Endothelial cell (in vitro differentiated cells): ENCODE measurements around the gene SFSWAP. TPM values are rescaled to one million over a fixed set of nuclear protein-coding genes. Genes with fewer than 3 reads are reported as not detected.

Experiments used
- DNase-seq: peaks from one replicate; pipeline ENCODE4 v3.0.0; 2021; ENCODE audit warnings: low spot score
- H3K27ac Mint-ChIP-seq: one replicate; pipeline ENCODE4 v1.8.0; 2021; ENCODE audit warnings: mixed read lengths, inconsistent platforms; ENCODE audit not compliant: unreplicated experiment
- H3K27me3 Mint-ChIP-seq: one replicate; pipeline ENCODE4 v1.8.0; 2021; ENCODE audit warnings: mild to moderate bottlenecking, moderate library complexity, mixed read lengths, inconsistent platforms; ENCODE audit not compliant: unreplicated experiment
- H3K36me3 Mint-ChIP-seq: one replicate; pipeline ENCODE4 v1.8.0; 2021; ENCODE audit warnings: mild to moderate bottlenecking, low read depth, mixed read lengths, inconsistent platforms; ENCODE audit not compliant: unreplicated experiment
- H3K4me1 Mint-ChIP-seq: one replicate; pipeline ENCODE4 v1.8.0; 2021; ENCODE audit warnings: mild to moderate bottlenecking, mixed read lengths, inconsistent platforms; ENCODE audit not compliant: unreplicated experiment
- H3K4me3 Mint-ChIP-seq: one replicate; pipeline ENCODE4 v1.8.0; 2021; ENCODE audit warnings: mild to moderate bottlenecking, mixed read lengths, inconsistent platforms; ENCODE audit not compliant: unreplicated experiment
- H3K9me3 Mint-ChIP-seq: one replicate; pipeline ENCODE4 v1.8.0; 2021; ENCODE audit warnings: mixed read lengths, inconsistent platforms; ENCODE audit not compliant: unreplicated experiment
- CTCF ChIP-seq: fragments of 200-600 bp; sonication (generic); IDR thresholded peaks from one replicate; pipeline ENCODE4 v1.5.0; 2021; ENCODE audit warnings: antibody characterized with exemption; ENCODE audit not compliant: unreplicated experiment
- total RNA-seq: library from RNA; stranded (reverse); fragmentation: NEBNext Ultra II Directional; extraction: Animal tissue kit (Norgen Biotek cat#: 25700); gene quantifications from one replicate; pipeline ENCODE4 v1.2.1, GENCODE V29; 2021; ENCODE audit not compliant: unreplicated experiment

Gene SFSWAP
- total RNA-seq, 1 donor from 2014 or later, result 56.3 TPM

- H3K27me3 Mint-ChIP-seq, result peaks cover 6% of the 10 kb centered on the region
- H3K4me1 Mint-ChIP-seq, result peaks cover 9% of the 10 kb centered on the region
- no peaks in the 10 kb centered on the region for H3K9me3 Mint-ChIP-seq
- peak overlapping the region; percentile 74 for H3K27ac Mint-ChIP-seq
- DNase-seq, result no peak
- H3K4me3 Mint-ChIP-seq, result peak overlapping the region; percentile 83
- peaks cover 34% of the 10 kb centered on the region for H3K36me3 Mint-ChIP-seq
- TF ChIP-seq CTCF, result no peak
Observed at GRCh38 chr12:131796754-131797587, 86.1 kb downstream of the SFSWAP start.

- H3K4me3 Mint-ChIP-seq, result no peak overlapping the region
- DNase-seq, result no peak
- H3K27ac Mint-ChIP-seq, result no peak overlapping the region
- TF ChIP-seq CTCF, result no peak
- H3K36me3 Mint-ChIP-seq, result peaks cover 33% of the 10 kb centered on the region
- H3K4me1 Mint-ChIP-seq, result peaks cover 9% of the 10 kb centered on the region
- peaks cover 6% of the 10 kb centered on the region for H3K27me3 Mint-ChIP-seq
- H3K9me3 Mint-ChIP-seq, result no peaks in the 10 kb centered on the region
Observed at GRCh38 chr12:131797588-131797934, 86.7 kb downstream of the SFSWAP start.

- Mint-ChIP-seq H3K27ac (no peak overlapping the region), H3K36me3 (peaks cover 25% of the 10 kb centered on the region), H3K9me3 (no peaks in the 10 kb centered on the region), H3K4me3 (no peak overlapping the region), H3K27me3 (peaks cover 6% of the 10 kb centered on the region), H3K4me1 (peaks cover 9% of the 10 kb centered on the region)
- no peak for TF ChIP-seq CTCF
- DNase-seq, result no peak
Observed at GRCh38 chr12:131799195-131799594, 88.3 kb downstream of the SFSWAP start.

GRCh38 chr12:131799828-131800593 is 89.1 kb downstream of the SFSWAP start:
- H3K9me3 Mint-ChIP-seq, result no peaks in the 10 kb centered on the region
- H3K36me3 Mint-ChIP-seq, result peaks cover 25% of the 10 kb centered on the region
- no peak overlapping the region for H3K27ac Mint-ChIP-seq
- peaks cover 9% of the 10 kb centered on the region for H3K4me1 Mint-ChIP-seq
- DNase-seq, result no peak
- H3K27me3 Mint-ChIP-seq, result peaks cover 4% of the 10 kb centered on the region
- no peak overlapping the region for H3K4me3 Mint-ChIP-seq
- no peak for TF ChIP-seq CTCF
